Fibroblast of the aortic adventitia (primary cell): ENCODE data around the gene HOXB3. TPM values are rescaled to one million over a fixed set of nuclear protein-coding genes. Genes with fewer than 3 reads are reported as not detected.
"Not testable (repeated sequence)": the region's sequence is repeated elsewhere in the genome, so short reads cannot be mapped to it uniquely, and the experiment has no call there.

Experiments
- DNase-seq: peaks from one replicate; pipeline ENCODE4 v3.0.0-alpha.2; 2010; ENCODE audit warnings: low read depth
- H3K4me3 ChIP-seq: 2 replicates; pipeline ENCODE4 v1.5.1; 2011; ENCODE audit warnings: low read depth, mild to moderate bottlenecking, control low read depth, low read length, moderate library complexity
- total RNA-seq: library from RNA; depleted of rRNA; stranded (reverse); fragments of >200 nt; gene quantifications from 2 replicates; pipeline ENCODE4 v1.2.3, GENCODE V29; 2012; ENCODE audit warnings: low replicate concordance
- TF ChIP-seq, protein P1 (sequence below): IDR thresholded peaks from 2 replicates; pipeline ENCODE4 v1.5.1; 2011; ENCODE audit warnings: mild to moderate bottlenecking, low read length, control low read depth, inconsistent platforms; ENCODE audit not compliant: insufficient read depth

HOXB3 gene
- total RNA-seq, 1 donor: 9.7 TPM

DNA sequence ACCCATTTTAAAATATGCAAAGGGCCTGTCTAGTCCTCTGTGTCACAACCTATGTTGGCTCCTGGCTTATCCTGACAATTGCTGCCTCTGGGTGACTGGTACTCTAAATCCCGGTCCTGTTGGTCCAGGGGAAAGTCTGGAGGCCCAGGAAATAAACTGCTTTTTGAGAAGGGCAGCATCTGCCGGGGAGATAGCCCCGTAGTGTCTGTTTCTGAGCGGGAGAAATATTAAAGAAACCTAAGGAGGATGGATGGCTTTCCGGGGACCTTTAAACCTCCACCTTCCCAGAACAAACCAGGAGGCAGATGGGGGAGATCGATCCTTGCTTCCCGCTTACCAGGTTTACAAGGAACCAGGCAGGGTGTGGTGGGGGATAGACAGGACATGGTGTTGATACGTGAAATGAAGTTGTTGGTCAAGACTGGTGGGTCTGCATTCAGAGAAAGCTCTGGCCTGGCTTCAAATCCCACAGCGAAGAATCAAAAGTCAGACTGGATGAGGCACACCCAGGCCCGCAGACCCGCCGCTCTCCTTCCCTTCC is 48.9 kb downstream of the HOXB3 start:
- H3K4me3 ChIP-seq: peak overlapping the region; percentile 83
- DNase-seq: peak; percentile 51
- TF ChIP-seq, protein P1, sequence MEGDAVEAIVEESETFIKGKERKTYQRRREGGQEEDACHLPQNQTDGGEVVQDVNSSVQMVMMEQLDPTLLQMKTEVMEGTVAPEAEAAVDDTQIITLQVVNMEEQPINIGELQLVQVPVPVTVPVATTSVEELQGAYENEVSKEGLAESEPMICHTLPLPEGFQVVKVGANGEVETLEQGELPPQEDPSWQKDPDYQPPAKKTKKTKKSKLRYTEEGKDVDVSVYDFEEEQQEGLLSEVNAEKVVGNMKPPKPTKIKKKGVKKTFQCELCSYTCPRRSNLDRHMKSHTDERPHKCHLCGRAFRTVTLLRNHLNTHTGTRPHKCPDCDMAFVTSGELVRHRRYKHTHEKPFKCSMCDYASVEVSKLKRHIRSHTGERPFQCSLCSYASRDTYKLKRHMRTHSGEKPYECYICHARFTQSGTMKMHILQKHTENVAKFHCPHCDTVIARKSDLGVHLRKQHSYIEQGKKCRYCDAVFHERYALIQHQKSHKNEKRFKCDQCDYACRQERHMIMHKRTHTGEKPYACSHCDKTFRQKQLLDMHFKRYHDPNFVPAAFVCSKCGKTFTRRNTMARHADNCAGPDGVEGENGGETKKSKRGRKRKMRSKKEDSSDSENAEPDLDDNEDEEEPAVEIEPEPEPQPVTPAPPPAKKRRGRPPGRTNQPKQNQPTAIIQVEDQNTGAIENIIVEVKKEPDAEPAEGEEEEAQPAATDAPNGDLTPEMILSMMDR: no peak

DNA sequence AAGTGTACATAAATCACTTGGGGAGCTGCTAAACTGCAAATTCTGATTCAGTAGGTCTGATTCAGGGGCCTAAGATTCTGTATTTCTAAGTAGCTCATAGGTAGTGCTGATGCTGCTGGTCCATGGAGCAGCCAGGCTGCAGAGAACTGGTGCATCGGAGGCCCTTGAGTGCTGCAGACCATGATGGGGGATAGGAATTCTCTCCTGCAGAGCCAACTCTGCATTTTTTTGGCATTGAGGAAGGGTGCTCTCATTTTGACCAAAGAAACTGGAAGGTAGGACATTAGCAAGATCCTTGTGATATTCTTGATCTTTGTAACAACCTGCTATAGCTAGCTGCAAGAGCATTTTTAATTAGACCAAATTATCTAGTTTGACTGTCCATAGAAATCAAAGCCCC is 49.8 kb downstream of the HOXB3 start:
- TF ChIP-seq, protein P1: no peak

DNA sequence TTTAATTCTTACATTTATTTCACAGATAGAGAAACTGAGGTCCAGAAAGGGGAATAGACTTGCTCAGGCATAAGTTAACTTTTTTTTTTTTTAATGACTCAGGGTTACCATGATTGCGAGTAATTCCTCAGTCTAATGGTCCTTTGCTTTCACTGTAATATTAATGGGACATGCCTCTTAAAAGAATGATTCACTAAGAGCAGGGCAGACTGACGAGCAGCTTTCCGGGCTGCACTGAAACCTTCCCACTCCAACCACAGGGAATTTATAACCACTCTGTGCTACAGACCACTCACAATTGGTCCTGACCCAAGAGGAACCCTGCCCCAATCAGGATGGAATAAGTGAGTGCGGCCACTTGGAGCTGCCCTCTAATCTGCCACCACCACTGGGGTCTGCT is 50.9 kb downstream of the HOXB3 start:
- TF ChIP-seq, protein P1: no peak
- peak; percentile 79 for DNase-seq
- H3K4me3 ChIP-seq: no peak overlapping the region

More for the DNA sequence above, 49.8 kb downstream of the HOXB3 start:
- no peak for DNase-seq
- no peak overlapping the region for H3K4me3 ChIP-seq

DNA sequence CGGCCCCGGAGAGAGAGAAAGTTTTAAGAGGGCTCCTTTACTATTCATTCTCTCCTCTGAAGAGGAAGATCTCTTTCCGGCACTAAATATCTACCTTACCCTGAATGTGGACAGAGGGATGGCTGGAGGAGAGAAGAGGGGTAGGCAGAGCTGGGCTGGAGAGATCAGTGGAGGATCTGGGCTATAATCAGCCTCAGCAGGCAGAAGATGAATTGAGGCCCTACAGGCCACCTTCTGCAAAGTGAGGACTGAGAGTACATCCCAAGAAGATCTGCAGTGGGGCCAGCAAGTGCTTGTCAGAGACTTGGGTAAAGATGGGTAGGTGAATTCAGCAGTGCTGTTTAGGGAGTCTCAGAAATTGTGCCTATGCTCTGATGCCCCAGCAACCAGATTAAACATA is 52.7 kb downstream of the HOXB3 start:
- H3K4me3 ChIP-seq: no peak overlapping the region
- DNase-seq: no peak
- TF ChIP-seq, protein P1: no peak

DNA sequence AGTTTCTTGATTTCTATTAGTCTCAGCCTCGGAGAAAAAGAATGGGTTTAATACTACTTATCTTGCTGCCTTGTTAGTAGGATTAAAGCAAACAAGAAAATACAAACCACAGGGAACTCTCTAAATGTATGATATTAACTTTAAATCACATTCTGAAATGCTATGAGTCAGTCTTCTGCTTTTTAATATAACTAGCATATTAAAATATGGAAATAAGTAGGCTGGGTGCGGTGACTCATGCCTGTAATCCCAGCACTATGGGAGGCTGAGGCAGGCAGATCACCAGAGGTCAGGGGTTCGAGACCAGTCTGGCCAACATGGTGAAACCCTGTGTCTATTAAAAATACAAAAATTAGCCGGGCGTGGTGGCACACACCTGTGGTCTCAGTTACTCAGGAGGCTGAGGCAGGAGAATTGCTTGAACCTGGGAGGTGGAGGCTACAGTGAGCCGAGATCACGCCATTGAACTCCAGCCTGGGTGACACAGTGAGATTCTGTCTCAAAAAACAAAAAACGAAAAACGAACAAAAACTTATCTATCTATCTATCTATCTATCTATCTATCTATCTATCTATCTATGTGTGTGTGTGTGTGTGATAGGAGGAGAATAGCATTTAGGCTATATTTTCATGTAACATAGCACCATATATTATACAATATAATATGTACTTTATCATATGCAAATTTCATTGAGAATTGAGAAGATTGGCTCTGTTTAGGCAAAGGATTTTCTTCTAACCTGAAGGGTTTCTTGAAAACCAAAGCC is 54.1 kb downstream of the HOXB3 start:
- H3K4me3 ChIP-seq, DNase-seq: not testable (repeated sequence)

DNA sequence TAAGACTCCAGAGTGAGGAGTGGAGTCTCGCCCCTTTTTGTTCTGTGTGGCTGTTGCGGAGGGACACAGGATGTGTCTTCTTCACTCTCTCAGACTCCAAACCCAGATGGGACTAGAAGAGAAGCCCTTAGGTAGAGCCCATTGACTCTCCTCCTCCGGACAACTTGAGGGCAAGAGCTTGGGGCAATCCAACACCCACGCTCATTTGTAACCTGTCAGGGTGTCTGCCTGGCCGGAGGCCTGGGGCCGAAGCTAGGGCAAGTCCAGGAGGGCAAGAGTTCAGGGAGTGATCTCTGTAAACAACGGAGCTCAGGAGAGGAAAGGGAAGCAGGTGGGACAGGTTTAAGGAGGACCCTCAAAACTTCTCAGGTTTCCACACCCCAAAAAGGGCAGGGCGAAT is 57.8 kb downstream of the HOXB3 start:
- TF ChIP-seq, protein P1: no peak

DNA sequence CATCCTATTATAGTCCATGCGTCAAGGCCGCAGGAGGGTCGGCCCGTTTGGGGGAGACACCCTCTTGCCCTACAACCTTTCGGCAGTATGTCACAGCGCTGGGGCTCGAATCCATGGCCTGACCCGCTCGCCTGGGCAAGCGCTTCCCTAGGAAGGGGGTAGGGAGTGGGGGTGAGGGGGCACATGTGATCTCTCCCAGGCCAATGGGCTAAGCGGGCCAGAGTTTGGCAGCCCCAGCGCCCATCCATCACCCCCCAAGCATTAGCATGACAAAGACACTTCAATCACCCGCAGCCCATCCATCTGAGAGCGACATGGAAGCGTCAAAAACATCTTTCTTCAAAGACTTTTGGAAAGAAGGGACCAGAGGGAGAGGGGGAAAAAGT is 59.2 kb downstream of the HOXB3 start, which contains the start of gene HOXB1:
Gene HOXB1 (minus strand): TSS at position 125 of the 386 bp plus-strand sequence. CDS start 107 bp downstream, at position 18.
- no peak within 1 kb of the TSS for H3K4me3 ChIP-seq
- no peak for DNase-seq
- TF ChIP-seq, protein P1: no peak

More for the DNA sequence above, 57.8 kb downstream of the HOXB3 start:
- H3K4me3 ChIP-seq: no peak overlapping the region
- DNase-seq: no peak
